Heart left ventricle (tissue), 16 donors: ENCODE results near the gene SLC7A4. TPM values are rescaled to one million over a fixed set of nuclear protein-coding genes. Genes with fewer than 3 reads are reported as not detected.

Experiments
- ATAC-seq, 4 donors: fragments of 200-7000 bp; cut with Tn5 transposase; one replicate each; pipeline ENCODE4 v1.9.1; 2020 to 2022; ENCODE audit warnings: moderate library complexity in 4 of 4, mild to moderate bottlenecking in 3 of 4, moderate number of reproducible peaks in 1 of 4
- DNase-seq, 5 donors: peaks; one replicate each; pipeline ENCODE4 v3.0.0-alpha.2; 2020
- H3K27ac ChIP-seq, 12 donors: fragments of 200-600 bp; sonication (generic) in 4 of 12; one replicate each; pipeline versions ENCODE4 v1.5.0 to v1.8.0; 2016 to 2022; ENCODE audit warnings: mild to moderate bottlenecking in 2 of 12
- H3K27me3 ChIP-seq, 9 donors: fragments of 200-600 bp; sonication (generic) in 2 of 9; one replicate each; pipeline versions ENCODE4 v1.5.1 to v1.8.0; 2016 to 2022; ENCODE audit warnings: mild to moderate bottlenecking in 3 of 9
- H3K36me3 ChIP-seq, 9 donors: fragments of 200-600 bp; sonication (generic) in 2 of 9; one replicate each; pipeline versions ENCODE4 v1.5.0 to v1.8.0; 2018 to 2022; ENCODE audit warnings: mild to moderate bottlenecking in 2 of 9
- H3K4me1 ChIP-seq, 12 donors: fragments of 200-600 bp; sonication (generic) in 4 of 12; one replicate each; pipeline versions ENCODE4 v1.5.0 to v1.8.0; 2016 to 2022; ENCODE audit warnings: mild to moderate bottlenecking in 3 of 12
- H3K4me3 ChIP-seq, 12 donors: fragments of 200-600 bp; sonication (generic) in 4 of 12; one replicate each; pipeline versions ENCODE4 v1.5.0 to v1.8.0; 2017 to 2022; ENCODE audit warnings: mild to moderate bottlenecking in 9 of 12, moderate library complexity in 4 of 12
- H3K9me3 ChIP-seq, 12 donors: fragments of 200-600 bp; sonication (generic) in 4 of 12; one replicate each; pipeline versions ENCODE4 v1.5.0 to v1.8.0; 2016 to 2022; ENCODE audit warnings: mild to moderate bottlenecking in 1 of 12
- CTCF ChIP-seq, 12 donors: fragments of 200-600 bp; sonication (generic) in 4 of 12; IDR thresholded peaks; one replicate each; pipeline versions ENCODE4 v1.5.0 to v1.8.0; 2018 to 2022; ENCODE audit warnings: antibody characterized with exemption in 12 of 12, mild to moderate bottlenecking in 5 of 12
- POLR2A ChIP-seq, 2 donors: fragments of 450-650 bp; IDR thresholded peaks; one replicate each; pipeline ENCODE4 v1.6.1; 2017; ENCODE audit warnings: antibody characterized with exemption in 2 of 2, mild to moderate bottlenecking in 2 of 2, moderate library complexity in 2 of 2
- WGBS, 4 donors: extraction: QIAGEN DNeasy Blood & Tissue Kit in 2 of 4; methylation state at CpG; one replicate each; pipeline versions ENCODE4 v1.1.5 to v1.1.7; 2013 to 2018; 5-methylcytosine and 5-hydroxymethylcytosine counted together
- intact Hi-C, 10 donors: fragments of 100-400 bp; cut with DNase I; formaldehyde crosslinking; loops; one replicate each; pipeline versions ENCODE4 v1.11.1 to v1.14.2; 2022
- microRNA counts, 2 donors: library from miRNA; unstranded; fragments of <30 nt; microRNA quantifications; one replicate each; lab custom pipeline; 2016
- microRNA-seq, 4 donors: library from miRNA; unstranded; fragments of <30 nt; microRNA quantifications; one replicate each; pipeline versions ENCODE4 to v1.2.0, GENCODE V29; 2017 to 2020
- polyA plus RNA-seq, 2 donors: library from polyadenylated mRNA; stranded (reverse); fragments of 200-250 nt; gene quantifications; one replicate each; pipeline ENCODE4 v1.2.3, GENCODE V29; 2013
- total RNA-seq, 9 donors: library from RNA; depleted of rRNA in 2 of 9; stranded (reverse); fragments of >200 nt in 2 of 9; fragmentation: NEBNext Ultra II Directional in 3 of 9; extraction: Animal tissue kit (Norgen Biotek cat#: 25700) in 3 of 9; gene quantifications; one replicate each; pipeline versions ENCODE4 v1.1.0 to v1.2.4, GENCODE V29; 2016 to 2023
- donor health status: ischemic (EF 13 %, LVEDD 7.1; RV severe dilation, severe dysfunction).
- donor health status: healthy with polysubstance abuse.
- donor health status: DM: no; HTN: yes; CAD: no.
- donor health status: DM: no; HTN: no; CAD: no.
- donor health status: ischemic (EF 25% LVEDD 6.9; RV normal size, moderate dysfunction).
- donor health status: ischemic (EF 25% LVEDD 5.7; RV mildly dilated, moderate dysfunction).
- donor health status: healthy.
- donor health status: DM: yes; HTN: yes; CAD: no.
- donor health status: ischemic (EF 35%, LVEDD 5.7; RV mildly dilated, moderate dysfunction).
- donor health status: nonischemic (EF 11% LVEDD 7.7; RV severe dilation, severe dysfunction).
- donor health status: DM: yes; HTN: yes; CAD: no.
- donor health status: PGD.
- donor health status: ischemic (EF 29% LVEDD 5.4; RV normal size, mild dysfunction).
- donor health status: nonischemic (EF 23%, LVEDD 6.1; RV moderate dilation, normal function).

Gene SLC7A4
- total and polyA plus RNA-seq, 11 donors: 0.24 to 2.8 (median 0.31) TPM; not detected in 8

- peaks cover 0 to 3% (median 0%) of the 10 kb centered on the region in 9 donors for H3K27me3 ChIP-seq
- TF ChIP-seq CTCF (IDR thresholded peaks at IDR 0.05) (no peak), POLR2A (IDR thresholded peaks at IDR 0.05) (no peak)
- no peak for DNase-seq
- WGBS, 4 donors: 88 to 94% (median 91%) methylated on average over 4 of the region's 4 CpGs
- ATAC-seq: no peak
- H3K27ac ChIP-seq: peak overlapping the region in 1 of 12 donors; percentile 94
- peaks cover 7 to 39% (median 25%) of the 10 kb centered on the region in 12 donors for H3K4me1 ChIP-seq
- H3K36me3 ChIP-seq: peaks cover 0 to 17% (median 6%) of the 10 kb centered on the region in 9 donors
- peaks cover 0 to 13% (median 2%) of the 10 kb centered on the region in 12 donors for H3K9me3 ChIP-seq
- intact Hi-C loops: loop anchor here in 3 of 10 donors (2.0 to 10.0 kb wide), 7 partner anchors 20 to 126 kb away; partner anchors contain the start of genes CRKL (in 1 of the 3), PI4KA (in 1 of the 3) and SNAP29 (in 1 of the 3)
- H3K4me3 ChIP-seq: no peak overlapping the region
Measured at GRCh38 chr22:20980523-20980922, 51.8 kb downstream of the SLC7A4 start.

GRCh38 chr22:20979940-20980453, 52.4 kb downstream of the SLC7A4 start:
- intact Hi-C loops: loop anchor here in 3 of 10 donors (2.0 to 10.0 kb wide), 7 partner anchors 21 to 125 kb away; partner anchors contain the start of genes CRKL (in 1 of the 3), PI4KA (in 1 of the 3) and SNAP29 (in 1 of the 3)
- H3K27ac ChIP-seq: peak overlapping the region in 1 of 12 donors; percentile 94

GRCh38 chr22:20979243-20979809, 53.0 kb downstream of the SLC7A4 start:
- TF ChIP-seq POLR2A (IDR thresholded peaks at IDR 0.05): no peak
- TF ChIP-seq CTCF (IDR thresholded peaks at IDR 0.05): no peak
- H3K4me3 ChIP-seq: peak overlapping the region in 10 of 12 donors; percentile 11 to 51 (median 32)
- intact Hi-C loops: no loop called here
- peaks cover 0 to 3% (median 0%) of the 10 kb centered on the region in 9 donors for H3K27me3 ChIP-seq
- peak overlapping the region in 1 of 12 donors; percentile 94 for H3K27ac ChIP-seq
- 10 to 21% (median 16%) methylated on average over 22 to 39 of the region's 39 CpGs for WGBS, 4 donors
- H3K4me1 ChIP-seq: peaks cover 7 to 39% (median 25%) of the 10 kb centered on the region in 12 donors
- peak in 3 of 4 donors; percentile 47 to 54 (median 52) for ATAC-seq
- peaks cover 0 to 13% (median 2%) of the 10 kb centered on the region in 12 donors for H3K9me3 ChIP-seq
- peaks cover 0 to 12% (median 5%) of the 10 kb centered on the region in 9 donors for H3K36me3 ChIP-seq
- DNase-seq: peak; percentile 43 to 79 (median 68)

More at GRCh38 chr22:20979940-20980453, 52.4 kb downstream of the SLC7A4 start:
- Histone ChIP-seq H3K4me1 (peaks cover 7 to 39% (median 25%) of the 10 kb centered on the region in 12 donors), H3K9me3 (peaks cover 0 to 13% (median 2%) of the 10 kb centered on the region in 12 donors), H3K36me3 (peaks cover 0 to 12% (median 5%) of the 10 kb centered on the region in 9 donors), H3K27me3 (peaks cover 0 to 3% (median 0%) of the 10 kb centered on the region in 9 donors), H3K4me3 (peak overlapping the region in 10 of 12 donors; percentile 11 to 51 (median 32))
- DNase-seq (no peak), ATAC-seq (no peak)
- 44 to 53% (median 52%) methylated on average over 13 of the region's 13 CpGs for WGBS, 4 donors
- TF ChIP-seq POLR2A (IDR thresholded peaks at IDR 0.05) (no peak), CTCF (IDR thresholded peaks at IDR 0.05) (no peak)

MicroRNA genes within 50 kb of the gene (microRNA counts, 767-probe panel; counts per million panel counts)
- microRNA hsa-miR-649 (lab: Ali Mortazavi, UCI): 0 to 71.6 counts per million in 2 donors

Small RNA genes lying within 50 kb of the gene (microRNA-seq; reads per million reads assigned to microRNA genes)
- 0 reads per million in 4 donors for gene MIR649

Other genes with a start within 250 kb of the SLC7A4 start
- 10 to 100 TPM; 34.6 to 66.4 (median 48.3) TPM for gene PI4KA, start 173.8 kb downstream of the SLC7A4 start, total RNA-seq
- 10 to 100 TPM; 20.6 to 46.9 TPM for gene PI4KA, start 173.8 kb downstream of the SLC7A4 start, polyA plus RNA-seq
- gene SNAP29, start 173.6 kb downstream of the SLC7A4 start, total RNA-seq: 10 to 100 TPM; 20.4 to 38.7 (median 26.2) TPM
- 10 to 100 TPM; 10.5 to 26.1 TPM for gene SNAP29, start 173.6 kb downstream of the SLC7A4 start, polyA plus RNA-seq
- 10 to 100 TPM; 45.6 to 64.2 (median 53.2) TPM for gene CRKL, start 115.2 kb downstream of the SLC7A4 start, total RNA-seq
- gene CRKL, start 115.2 kb downstream of the SLC7A4 start, polyA plus RNA-seq: 10 to 100 TPM; 22.4 to 39.7 TPM
- gene AIFM3, start 65.3 kb downstream of the SLC7A4 start, total RNA-seq: 1 to 10 TPM in 2 of 9 donors, under 1 TPM in 5, not detected in 2; 0.25 to 3.0 (median 0.49) TPM
- under 1 TPM; 0.28 to 0.69 TPM for gene AIFM3, start 65.3 kb downstream of the SLC7A4 start, polyA plus RNA-seq
- gene LZTR1, start 50.3 kb downstream of the SLC7A4 start, total RNA-seq: 10 to 100 TPM; 18.4 to 41.9 (median 26.6) TPM
- 10 to 100 TPM; 18.4 to 29.3 TPM for gene LZTR1, start 50.3 kb downstream of the SLC7A4 start, polyA plus RNA-seq
- 10 to 100 TPM; 15.3 to 39.0 (median 17.5) TPM for gene THAP7, start 30.4 kb downstream of the SLC7A4 start, total RNA-seq
- gene THAP7, start 30.4 kb downstream of the SLC7A4 start, polyA plus RNA-seq: 10 to 100 TPM; 29.8 to 35.0 TPM
- gene P2RX6, start 17.4 kb downstream of the SLC7A4 start, total RNA-seq: 1 to 10 TPM in 7 of 9 donors, under 1 TPM in 2; 0.21 to 4.8 (median 1.7) TPM
- under 1 TPM; 0.06 to 0.72 TPM for gene P2RX6, start 17.4 kb downstream of the SLC7A4 start, polyA plus RNA-seq
- gene LRRC74B, start 13.4 kb upstream of the SLC7A4 start, total RNA-seq: not detected
- not detected for gene LRRC74B, start 13.4 kb upstream of the SLC7A4 start, polyA plus RNA-seq